IPS-11a (cell line): Measurements from ENCODE around the gene NRDE2.

ENCODE experiments used
- H3K4me3 ChIP-seq: one replicate; pipeline ENCODE4 v1.5.1; 2013; ENCODE audit warnings: low read depth, low read length, control low read depth

Gene NRDE2

GRCh38 chr14:90297876-90298629 is 33.7 kb downstream of the NRDE2 start:
- no peak overlapping the region for H3K4me3 ChIP-seq

GRCh38 chr14:90296641-90297040 is 35.1 kb downstream of the NRDE2 start:
- no peak overlapping the region for H3K4me3 ChIP-seq

GRCh38 chr14:90295870-90296516 is 35.7 kb downstream of the NRDE2 start:
- no peak overlapping the region for H3K4me3 ChIP-seq

GRCh38 chr14:90294872-90295271 is 36.9 kb downstream of the NRDE2 start:
- no peak overlapping the region for H3K4me3 ChIP-seq

- no peak overlapping the region for H3K4me3 ChIP-seq
Observed at GRCh38 chr14:90293766-90294730, 37.7 kb downstream of the NRDE2 start.

- no peak overlapping the region for H3K4me3 ChIP-seq
Observed at GRCh38 chr14:90291699-90292098, 40.0 kb downstream of the NRDE2 start.

GRCh38 chr14:90290337-90291011 is 41.3 kb downstream of the NRDE2 start:
- H3K4me3 ChIP-seq: no peak overlapping the region

- H3K4me3 ChIP-seq: no peak overlapping the region
Observed at GRCh38 chr14:90288651-90289355, 42.9 kb downstream of the NRDE2 start.

GRCh38 chr14:90287791-90288190 is 44.0 kb downstream of the NRDE2 start:
- no peak overlapping the region for H3K4me3 ChIP-seq

- H3K4me3 ChIP-seq: no peak overlapping the region
Observed at GRCh38 chr14:90281756-90282155, 50.0 kb downstream of the NRDE2 start.

GRCh38 chr14:90281261-90281660 is 50.5 kb downstream of the NRDE2 start:
- H3K4me3 ChIP-seq: no peak overlapping the region

GRCh38 chr14:90280096-90280495 is 51.6 kb downstream of the NRDE2 start:
- H3K4me3 ChIP-seq: no peak overlapping the region

- no peak overlapping the region for H3K4me3 ChIP-seq
Observed at GRCh38 chr14:90278199-90279175, 53.3 kb downstream of the NRDE2 start.

- no peak overlapping the region for H3K4me3 ChIP-seq
Observed at GRCh38 chr14:90277581-90278198, 54.1 kb downstream of the NRDE2 start.

GRCh38 chr14:90276646-90277367 is 54.9 kb downstream of the NRDE2 start:
- no peak overlapping the region for H3K4me3 ChIP-seq

GRCh38 chr14:90275820-90276219 is 55.9 kb downstream of the NRDE2 start:
- H3K4me3 ChIP-seq: no peak overlapping the region

- H3K4me3 ChIP-seq: no peak overlapping the region
Observed at GRCh38 chr14:90275458-90275814, 56.3 kb downstream of the NRDE2 start.

- no peak overlapping the region for H3K4me3 ChIP-seq
Observed at GRCh38 chr14:90274808-90275457, 56.8 kb downstream of the NRDE2 start.
